K562 (cell line): ENCODE data around the gene KCNK4. TPM values are rescaled to one million over a fixed set of nuclear protein-coding genes. Genes with fewer than 3 reads are reported as not detected.

ENCODE experiments used
- ARHGAP35 ChIP-seq: fragments of 450-650 bp; IDR thresholded peaks from 2 replicates; pipeline ENCODE4 v1.6.1; 2018; ENCODE audit not compliant: partially characterized antibody
- ATF1 ChIP-seq, 2 experiments: fragments of 450-650 bp in 1 of 2; IDR thresholded peaks; 2 replicates each; pipeline ENCODE4 v1.6.1; 2016; ENCODE audit warnings: missing compliant biosample characterization in 1 of 2, missing genetic modification characterization in 1 of 2
- BMI1 ChIP-seq: fragments of 150-350 bp; IDR thresholded peaks from 2 replicates; pipeline ENCODE4 v1.6.1; 2014; ENCODE audit warnings: low read length
- CSDE1 ChIP-seq, 2 experiments: fragments of 450-650 bp; IDR thresholded peaks; 2 replicates each; pipeline ENCODE4 v1.6.1; 2016; ENCODE audit warnings: mild to moderate bottlenecking in 1 of 2
- HDAC6 ChIP-seq: IDR thresholded peaks from 2 replicates; pipeline ENCODE4 v1.6.1; 2012; ENCODE audit warnings: low read depth, mild to moderate bottlenecking, control low read depth, inconsistent platforms, low read length, moderate library complexity
- KDM2B ChIP-seq: fragments of 250-450 bp; sonication (Bioruptor Pico); IDR thresholded peaks from 2 replicates; pipeline ENCODE4 v1.8.0; 2021; ENCODE audit warnings: mild to moderate bottlenecking, moderate library complexity
- MAZ ChIP-seq, 2 experiments: fragments of 450-650 bp in 1 of 2; sonication (generic) in 1 of 2; formaldehyde crosslinking; IDR thresholded peaks in 1 of 2; conservative IDR thresholded peaks in 1 of 2; 2 replicates each; pipeline versions ENCODE4 v1.4.0 to v1.5.0; 2020; ENCODE audit warnings: mild to moderate bottlenecking in 1 of 2, missing genetic modification reagents in 1 of 2
- MED1 ChIP-seq: sonication (generic); formaldehyde crosslinking; IDR thresholded peaks from 2 replicates; pipeline ENCODE4 v1.8.1; 2023; ENCODE audit warnings: missing genetic modification reagents, borderline replicate concordance
- NEUROD1 ChIP-seq: fragments of 150-350 bp; IDR thresholded peaks from 2 replicates; pipeline ENCODE4 v1.6.1; 2014; ENCODE audit warnings: borderline replicate concordance, low read length, low read depth; ENCODE audit not compliant: partially characterized antibody
- POLR2B ChIP-seq: fragments of 450-650 bp; IDR thresholded peaks from 2 replicates; pipeline ENCODE4 v1.6.1; 2018; ENCODE audit warnings: low read depth; ENCODE audit not compliant: partially characterized antibody
- RCOR1 ChIP-seq, 2 experiments: IDR thresholded peaks; 2 replicates each; pipeline ENCODE4 v1.6.1; 2012; ENCODE audit warnings: low read depth in 2 of 2, low read length in 2 of 2, borderline replicate concordance in 1 of 2, improper control_type of control experiment in 1 of 2
- SMARCB1 ChIP-seq: IDR thresholded peaks from 2 replicates; pipeline ENCODE4 v1.6.1; 2011; ENCODE audit warnings: improper control_type of control experiment, low read depth; ENCODE audit not compliant: insufficient read length
- SMARCE1 ChIP-seq: fragments of 450-650 bp; IDR thresholded peaks from 2 replicates; pipeline ENCODE4 v1.7.1; 2016; ENCODE audit warnings: mild to moderate bottlenecking
- SOX6 ChIP-seq: fragments of 450-650 bp; IDR thresholded peaks from 2 replicates; pipeline ENCODE4 v1.6.1; 2014; ENCODE audit warnings: mild to moderate bottlenecking
- TEAD1 ChIP-seq, 2 experiments: fragments of 450-650 bp in 1 of 2; sonication (generic) in 1 of 2; formaldehyde crosslinking; IDR thresholded peaks; 2 replicates each; pipeline versions ENCODE4 v1.4.0 to v1.8.0; 2020 to 2022; ENCODE audit warnings: mild to moderate bottlenecking in 2 of 2, missing genetic modification reagents in 1 of 2
- U2AF1 ChIP-seq: fragments of 200-400 bp; formaldehyde crosslinking; optimal IDR thresholded peaks from 2 replicates; pipeline ENCODE3; 2017; ENCODE audit warnings: mild to moderate bottlenecking, low read depth, low read length, moderate library complexity
- ZFP36 ChIP-seq: fragments of 150-350 bp; IDR thresholded peaks from 2 replicates; pipeline ENCODE4 v1.6.1; 2018; ENCODE audit warnings: low read length, low read depth; ENCODE audit not compliant: partially characterized antibody
- ZNF263 ChIP-seq: sonication (generic); formaldehyde crosslinking; IDR thresholded peaks from 2 replicates; pipeline ENCODE4 v1.8.0; 2022; ENCODE audit warnings: mild to moderate bottlenecking, missing genetic modification reagents, borderline replicate concordance
- ZNF347 ChIP-seq: fragments of 450-650 bp; formaldehyde crosslinking; IDR thresholded peaks from 2 replicates; pipeline ENCODE4 v1.4.0; 2020; ENCODE audit warnings: low read depth, mild to moderate bottlenecking, moderate library complexity
- polyA plus RNA-seq, 8 experiments: library from polyadenylated mRNA; depleted of rRNA in 4 of 8; stranded (reverse) in 5 of 8; unstranded in 3 of 8; fragments of >200 nt; fragmentation: Nextera tagmentation in 2 of 8; fragmentation: Illumina TruSeq in 1 of 8; extraction: Ambion mirVana in 2 of 8; extraction: Trizol in 1 of 8; gene quantifications; 2 replicates each; pipeline versions ENCODE4 v1.2.1 to v1.2.3, GENCODE V29; 2011 to 2014; ENCODE audit warnings: inconsistent platforms in 1 of 8, missing spikeins in 1 of 8
- total RNA-seq, 7 experiments: library from RNA; depleted of rRNA in 6 of 7; stranded (reverse); fragments of >200 nt in 6 of 7; fragmentation: Illumina TruSeq in 2 of 7; extraction: Trizol in 2 of 7; gene quantifications; 2 replicates each; pipeline versions ENCODE4 v1.2.1 to v1.2.3, GENCODE V29; 2011 to 2021; ENCODE audit warnings: low replicate concordance in 1 of 7
- TF ChIP-seq, protein P1 (sequence below): sonication (generic); formaldehyde crosslinking; IDR thresholded peaks from 2 replicates; pipeline ENCODE4 v1.8.1; 2023; ENCODE audit warnings: mild to moderate bottlenecking, missing genetic modification reagents, moderate library complexity
- TF ChIP-seq, protein P2 (sequence below): fragments of 450-650 bp; IDR thresholded peaks from 2 replicates; pipeline ENCODE4 v1.6.1; 2014; ENCODE audit warnings: low read depth, mild to moderate bottlenecking, moderate library complexity, borderline replicate concordance
- TF ChIP-seq, protein P3 (sequence below): fragments of 250-450 bp; sonication (Bioruptor Pico); IDR thresholded peaks from 2 replicates; pipeline ENCODE4 v1.9.0; 2021; ENCODE audit warnings: mild to moderate bottlenecking

KCNK4 gene
- total and polyA plus RNA-seq, 9 of the 15 experiments (the other 6 are each of a cell fraction or from before 2014, with no cell fraction given) = not detected

DNA sequence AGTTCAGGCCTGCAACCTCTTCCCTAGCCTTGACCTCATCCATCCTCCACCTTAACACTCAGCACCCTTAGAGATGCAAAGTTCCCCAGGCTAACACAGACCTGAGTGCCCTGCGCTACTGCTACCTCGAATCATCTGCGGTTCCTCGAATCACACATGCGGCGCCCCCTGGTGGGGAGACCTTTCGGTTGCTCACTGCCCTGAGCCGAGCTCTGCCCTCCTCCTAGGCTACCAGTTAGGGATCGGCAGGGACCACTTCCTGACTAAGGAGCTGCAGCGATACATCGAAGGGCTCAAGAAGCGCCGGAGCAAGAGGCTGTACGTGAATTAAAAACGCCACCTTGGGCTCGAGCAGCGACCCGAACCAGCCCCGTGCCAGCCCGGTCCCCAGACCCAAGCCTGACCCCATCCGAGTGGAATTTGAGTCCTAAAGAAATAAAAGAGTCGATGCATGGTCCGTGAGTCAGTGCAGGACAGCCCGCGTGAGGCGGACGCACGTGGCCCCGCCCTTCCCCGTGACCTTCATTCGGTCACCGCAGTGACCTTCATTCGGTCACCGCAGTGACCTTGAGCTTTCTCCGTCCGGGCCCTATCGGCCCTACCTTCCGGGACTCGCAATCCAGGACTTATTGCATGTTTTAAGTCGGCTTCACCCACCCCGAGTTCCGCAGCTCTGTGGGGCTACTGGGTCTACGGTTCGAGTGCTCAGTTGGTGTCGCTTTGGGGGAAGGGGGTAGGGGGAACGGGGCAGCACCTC, 13.4 kb downstream of the KCNK4 start (continued):
- TF ChIP-seq, protein P1, sequence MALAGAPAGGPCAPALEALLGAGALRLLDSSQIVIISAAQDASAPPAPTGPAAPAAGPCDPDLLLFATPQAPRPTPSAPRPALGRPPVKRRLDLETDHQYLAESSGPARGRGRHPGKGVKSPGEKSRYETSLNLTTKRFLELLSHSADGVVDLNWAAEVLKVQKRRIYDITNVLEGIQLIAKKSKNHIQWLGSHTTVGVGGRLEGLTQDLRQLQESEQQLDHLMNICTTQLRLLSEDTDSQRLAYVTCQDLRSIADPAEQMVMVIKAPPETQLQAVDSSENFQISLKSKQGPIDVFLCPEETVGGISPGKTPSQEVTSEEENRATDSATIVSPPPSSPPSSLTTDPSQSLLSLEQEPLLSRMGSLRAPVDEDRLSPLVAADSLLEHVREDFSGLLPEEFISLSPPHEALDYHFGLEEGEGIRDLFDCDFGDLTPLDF = no peak
- TF ChIP-seq CSDE1 (IDR thresholded peaks at IDR 0.05) = no peak
- no peak for TF ChIP-seq ATF1 (CRISPR knock-in tag; IDR thresholded peaks at IDR 0.05)
- TF ChIP-seq ATF1 (tag; IDR thresholded peaks at IDR 0.05) = peak; percentile 78
- no peak for TF ChIP-seq U2AF1
- TF ChIP-seq, protein P2, sequence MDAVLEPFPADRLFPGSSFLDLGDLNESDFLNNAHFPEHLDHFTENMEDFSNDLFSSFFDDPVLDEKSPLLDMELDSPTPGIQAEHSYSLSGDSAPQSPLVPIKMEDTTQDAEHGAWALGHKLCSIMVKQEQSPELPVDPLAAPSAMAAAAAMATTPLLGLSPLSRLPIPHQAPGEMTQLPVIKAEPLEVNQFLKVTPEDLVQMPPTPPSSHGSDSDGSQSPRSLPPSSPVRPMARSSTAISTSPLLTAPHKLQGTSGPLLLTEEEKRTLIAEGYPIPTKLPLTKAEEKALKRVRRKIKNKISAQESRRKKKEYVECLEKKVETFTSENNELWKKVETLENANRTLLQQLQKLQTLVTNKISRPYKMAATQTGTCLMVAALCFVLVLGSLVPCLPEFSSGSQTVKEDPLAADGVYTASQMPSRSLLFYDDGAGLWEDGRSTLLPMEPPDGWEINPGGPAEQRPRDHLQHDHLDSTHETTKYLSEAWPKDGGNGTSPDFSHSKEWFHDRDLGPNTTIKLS = no peak; the same call in 1 of the 2 replicates
- no peak for TF ChIP-seq ZNF347
- TF ChIP-seq SMARCE1 = peak; percentile 48; the same call in 1 of the 2 replicates
- TF ChIP-seq SMARCB1 = no peak
- no peak for TF ChIP-seq NEUROD1
- TF ChIP-seq RCOR1 (IDR thresholded peaks at IDR 0.05; ENCODE audit: borderline replicate concordance in 1 of 2, low read depth in 2 of 2, low read length in 2 of 2) = peak in 1 of 2 experiments; percentile 71; a peak in 2 of 4 replicates
- no peak for TF ChIP-seq BMI1
- TF ChIP-seq MED1 = no peak
- peak; percentile 47; the same call in 1 of the 2 replicates for TF ChIP-seq ZNF263 (CRISPR knock-in tag)
- TF ChIP-seq ZFP36 = no peak
- TF ChIP-seq, protein P3, sequence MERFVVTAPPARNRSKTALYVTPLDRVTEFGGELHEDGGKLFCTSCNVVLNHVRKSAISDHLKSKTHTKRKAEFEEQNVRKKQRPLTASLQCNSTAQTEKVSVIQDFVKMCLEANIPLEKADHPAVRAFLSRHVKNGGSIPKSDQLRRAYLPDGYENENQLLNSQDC (CRISPR knock-in tag) = no peak
- TF ChIP-seq ARHGAP35 = no peak
- no peak for TF ChIP-seq HDAC6
- TF ChIP-seq SOX6 = no peak; the same call in 1 of the 2 replicates
- peak; percentile 6 to 69; a peak in 1 of 4 replicates for TF ChIP-seq TEAD1 (CRISPR knock-in tag; IDR thresholded peaks at IDR 0.05)
- peak in 1 of 2 experiments; percentile 34; a peak in 2 of 4 replicates for TF ChIP-seq MAZ (CRISPR knock-in tag; conservative IDR thresholded peaks at IDR 0.05 in 1 of 2, IDR thresholded peaks at IDR 0.05 in 1 of 2)
- TF ChIP-seq KDM2B (CRISPR knock-in tag) = no peak
- peak; percentile 55 for TF ChIP-seq POLR2B
